HL-60 (cell line): ENCODE data around the gene ROBO1.

Experiments used
- GABPA ChIP-seq: IDR thresholded peaks from 2 replicates; pipeline ENCODE4 v1.6.1; 2012; ENCODE audit warnings: low read depth
- POLR2AphosphoS5 ChIP-seq: IDR thresholded peaks from 2 replicates; pipeline ENCODE4 v1.6.1; 2012; ENCODE audit warnings: low read depth
- REST ChIP-seq: IDR thresholded peaks from 2 replicates; pipeline ENCODE4 v1.6.1; 2012; ENCODE audit warnings: low read depth; ENCODE audit not compliant: insufficient replicate concordance
- TF ChIP-seq, protein P1 (sequence below): IDR thresholded peaks from one replicate; pipeline ENCODE4 v1.5.1; 2011; ENCODE audit warnings: low read length, control low read depth, inconsistent platforms; ENCODE audit not compliant: insufficient read depth

DNA sequence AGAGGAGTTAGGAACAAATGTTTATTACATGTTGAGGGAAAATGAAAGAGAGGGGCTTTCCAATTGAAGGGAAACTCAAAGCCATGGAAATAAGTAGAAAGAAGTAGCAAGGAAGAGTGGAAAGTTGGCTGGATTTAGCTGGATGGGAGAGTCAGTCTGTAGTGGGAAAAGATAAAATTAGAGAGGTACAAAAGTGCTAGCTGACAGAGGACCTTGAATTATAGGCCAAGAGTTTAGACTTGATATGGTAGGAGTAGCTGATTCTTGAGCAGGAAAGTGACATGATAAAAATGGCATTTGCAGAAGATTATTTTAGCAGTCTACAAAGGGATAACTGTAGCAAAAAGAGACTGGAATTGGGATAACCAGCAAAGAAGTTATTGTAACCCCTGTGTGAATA, 425.8 kb downstream of the ROBO1 start:
- TF ChIP-seq REST (no peak), GABPA (no peak), POLR2AphosphoS5 (no peak)
- TF ChIP-seq, protein P1, sequence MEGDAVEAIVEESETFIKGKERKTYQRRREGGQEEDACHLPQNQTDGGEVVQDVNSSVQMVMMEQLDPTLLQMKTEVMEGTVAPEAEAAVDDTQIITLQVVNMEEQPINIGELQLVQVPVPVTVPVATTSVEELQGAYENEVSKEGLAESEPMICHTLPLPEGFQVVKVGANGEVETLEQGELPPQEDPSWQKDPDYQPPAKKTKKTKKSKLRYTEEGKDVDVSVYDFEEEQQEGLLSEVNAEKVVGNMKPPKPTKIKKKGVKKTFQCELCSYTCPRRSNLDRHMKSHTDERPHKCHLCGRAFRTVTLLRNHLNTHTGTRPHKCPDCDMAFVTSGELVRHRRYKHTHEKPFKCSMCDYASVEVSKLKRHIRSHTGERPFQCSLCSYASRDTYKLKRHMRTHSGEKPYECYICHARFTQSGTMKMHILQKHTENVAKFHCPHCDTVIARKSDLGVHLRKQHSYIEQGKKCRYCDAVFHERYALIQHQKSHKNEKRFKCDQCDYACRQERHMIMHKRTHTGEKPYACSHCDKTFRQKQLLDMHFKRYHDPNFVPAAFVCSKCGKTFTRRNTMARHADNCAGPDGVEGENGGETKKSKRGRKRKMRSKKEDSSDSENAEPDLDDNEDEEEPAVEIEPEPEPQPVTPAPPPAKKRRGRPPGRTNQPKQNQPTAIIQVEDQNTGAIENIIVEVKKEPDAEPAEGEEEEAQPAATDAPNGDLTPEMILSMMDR: no peak
